SKM-1 (cell line): ENCODE measurements around the gene KPRP.

ENCODE experiments used
- DNase-seq: peaks from one replicate; lab custom pipeline; 2025; ENCODE audit not compliant: unreplicated experiment; lab: John Stamatoyannopoulos, UW

Gene KPRP, protein sequence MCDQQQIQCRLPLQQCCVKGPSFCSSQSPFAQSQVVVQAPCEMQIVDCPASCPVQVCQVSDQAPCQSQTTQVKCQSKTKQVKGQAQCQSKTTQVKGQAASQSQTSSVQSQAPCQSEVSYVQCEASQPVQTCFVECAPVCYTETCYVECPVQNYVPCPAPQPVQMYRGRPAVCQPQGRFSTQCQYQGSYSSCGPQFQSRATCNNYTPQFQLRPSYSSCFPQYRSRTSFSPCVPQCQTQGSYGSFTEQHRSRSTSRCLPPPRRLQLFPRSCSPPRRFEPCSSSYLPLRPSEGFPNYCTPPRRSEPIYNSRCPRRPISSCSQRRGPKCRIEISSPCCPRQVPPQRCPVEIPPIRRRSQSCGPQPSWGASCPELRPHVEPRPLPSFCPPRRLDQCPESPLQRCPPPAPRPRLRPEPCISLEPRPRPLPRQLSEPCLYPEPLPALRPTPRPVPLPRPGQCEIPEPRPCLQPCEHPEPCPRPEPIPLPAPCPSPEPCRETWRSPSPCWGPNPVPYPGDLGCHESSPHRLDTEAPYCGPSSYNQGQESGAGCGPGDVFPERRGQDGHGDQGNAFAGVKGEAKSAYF

DNA sequence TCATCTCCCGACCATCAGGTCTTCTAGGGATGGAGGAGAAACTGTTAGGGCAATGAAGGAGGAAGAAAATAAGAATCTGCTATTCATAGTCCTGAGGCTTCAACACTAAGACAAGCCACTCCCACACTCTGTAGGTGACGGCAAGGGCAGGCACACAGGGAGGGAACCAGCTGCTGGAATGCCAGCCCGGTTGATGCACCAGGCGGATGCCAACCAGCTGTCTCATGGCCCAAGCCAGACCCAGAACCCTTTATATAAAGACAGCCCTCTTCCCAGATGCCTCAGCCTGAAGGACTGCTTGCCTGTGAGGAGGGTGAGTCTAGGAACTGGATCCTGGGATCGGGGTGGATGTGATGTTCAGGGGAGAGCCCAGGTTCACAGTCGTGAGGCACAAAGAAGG, at the start of gene KPRP:
Gene KPRP (plus strand): TSS at position 279 of the 400 bp plus-strand sequence. CDS start 1,564 bp downstream, outside the sequence.
- DNase-seq, result no peak

DNA sequence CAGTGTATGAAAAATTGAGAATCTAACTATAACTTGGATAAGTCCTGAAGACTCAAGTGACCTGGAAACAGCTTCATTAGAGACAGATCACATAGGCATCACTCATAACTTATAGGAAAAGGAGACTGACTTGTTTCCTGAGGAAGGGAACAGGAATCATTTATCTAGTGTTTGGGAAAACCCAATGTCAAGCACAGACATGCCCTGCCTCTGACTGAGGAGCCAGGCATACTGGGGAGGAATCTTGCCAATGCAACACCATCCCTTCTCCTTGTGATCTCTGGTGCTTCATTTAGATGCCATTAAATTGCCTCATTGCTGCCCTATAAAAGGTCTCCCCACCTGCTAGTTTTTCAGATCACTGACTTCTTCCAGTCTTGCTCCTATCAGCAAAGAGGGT, 39.6 kb upstream of the KPRP start:
- DNase-seq, result no peak

DNA sequence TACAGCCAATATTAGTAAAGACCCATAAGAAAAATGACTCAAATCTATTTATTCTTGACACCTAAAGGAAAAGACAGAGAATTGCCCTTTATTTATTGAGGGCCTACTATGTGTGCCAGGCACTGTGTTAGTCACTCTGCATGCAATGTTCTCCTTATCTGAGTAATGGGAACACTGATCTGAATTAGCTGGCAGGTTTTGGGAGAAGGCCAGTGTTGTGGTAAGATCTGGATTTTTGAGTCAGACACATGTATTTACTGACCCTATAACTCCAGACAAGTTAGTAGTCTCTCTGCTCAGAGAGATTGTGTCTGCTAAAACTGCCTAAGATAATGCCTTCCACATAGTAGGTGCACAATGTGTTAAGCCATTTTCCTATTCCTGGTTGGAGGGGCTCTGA, 32.6 kb upstream of the KPRP start:
- no peak for DNase-seq

DNA sequence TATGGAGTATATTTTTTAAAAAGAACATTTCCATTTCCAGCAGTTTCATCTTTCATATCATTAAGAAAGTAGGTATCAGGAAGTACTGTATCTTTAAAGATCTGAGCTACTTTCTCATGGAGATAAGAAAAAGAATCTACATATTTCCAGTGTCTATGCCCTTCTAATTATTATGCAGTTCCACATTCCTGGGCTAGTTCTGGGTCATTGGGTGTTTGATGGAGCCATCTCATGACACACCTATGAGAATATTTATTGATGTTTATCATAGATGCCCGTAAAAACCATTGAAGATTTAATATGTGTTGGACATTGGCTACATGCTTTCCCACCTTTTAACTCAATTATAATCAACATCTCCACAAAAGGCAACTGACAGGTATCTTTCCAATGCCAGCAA, 28.8 kb upstream of the KPRP start:
- DNase-seq, result no peak

DNA sequence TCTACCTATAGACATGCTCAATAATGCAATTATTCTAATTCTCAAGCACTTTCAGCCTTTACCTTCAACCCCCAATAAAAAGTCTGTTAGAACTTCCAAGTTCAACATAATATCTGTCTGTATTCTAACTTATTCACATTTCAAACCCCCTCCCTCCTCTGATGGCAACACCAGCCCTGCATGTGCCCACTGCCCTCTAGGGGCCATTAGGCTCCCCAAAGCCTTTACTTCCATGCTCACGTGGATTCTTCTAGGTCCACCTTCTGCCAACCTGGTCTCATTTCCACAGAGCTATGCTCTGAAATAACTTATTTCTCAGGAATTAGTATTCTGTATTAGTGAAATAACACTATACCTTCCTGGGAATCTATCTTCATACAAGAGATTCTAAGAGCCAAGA, 22.2 kb upstream of the KPRP start:
- no peak for DNase-seq

DNA sequence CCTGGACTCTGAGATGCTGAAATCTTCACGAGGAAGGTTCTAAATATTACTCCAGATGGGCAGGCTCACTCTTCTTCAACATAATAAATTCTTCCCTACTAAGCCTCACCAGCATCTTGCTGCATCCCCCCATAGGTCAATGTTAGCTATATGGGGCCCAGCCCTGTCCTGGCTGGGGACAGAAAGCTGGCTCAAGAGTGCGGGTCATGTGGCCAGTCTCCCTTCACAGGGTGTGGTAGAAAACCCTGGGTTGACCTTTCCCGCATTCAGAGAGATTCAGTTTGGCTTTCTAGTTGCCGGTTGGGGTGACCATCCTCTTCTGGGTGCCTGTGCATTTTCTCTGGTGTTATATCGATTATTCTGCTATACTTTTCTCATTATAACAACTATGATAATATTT, 19.8 kb upstream of the KPRP start:
- no peak for DNase-seq

DNA sequence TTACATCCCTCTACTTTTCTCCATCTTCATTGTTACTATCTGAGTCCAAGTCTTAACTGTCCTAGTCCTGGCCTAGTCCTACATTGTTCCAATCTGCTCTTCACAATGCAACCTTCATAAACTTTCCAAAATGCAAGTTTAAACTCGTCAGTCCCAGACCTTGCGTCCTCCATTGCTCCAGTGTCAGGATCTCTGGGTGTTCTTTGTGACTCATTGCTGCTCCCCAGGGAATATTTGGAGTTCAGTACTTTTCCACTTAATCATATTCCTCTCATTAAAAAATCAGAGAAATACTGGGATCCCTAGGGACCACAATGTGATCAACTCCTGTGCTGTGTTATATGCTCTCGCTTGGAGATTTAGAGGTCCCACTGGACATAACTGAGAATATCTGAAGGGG, 18.0 kb upstream of the KPRP start:
- DNase-seq, result no peak

DNA sequence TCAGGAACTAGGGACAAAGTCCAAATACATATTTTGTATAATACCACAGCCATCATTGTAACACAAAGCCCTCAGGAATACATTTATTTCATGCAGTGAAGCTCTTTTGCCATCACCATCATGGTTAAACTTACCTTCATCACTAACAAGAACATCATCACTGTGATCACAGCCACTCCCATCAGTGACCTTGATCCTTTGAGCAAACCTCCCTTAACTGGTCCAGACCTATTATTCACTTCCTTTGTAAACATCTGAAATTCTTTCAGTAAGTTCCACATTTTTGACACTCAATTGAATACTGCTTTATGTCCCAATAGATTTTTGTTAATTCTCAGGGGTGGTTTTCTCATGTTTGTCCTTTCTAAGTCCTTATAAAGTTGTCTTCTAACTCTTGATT, 16.2 kb upstream of the KPRP start:
- no peak for DNase-seq

DNA sequence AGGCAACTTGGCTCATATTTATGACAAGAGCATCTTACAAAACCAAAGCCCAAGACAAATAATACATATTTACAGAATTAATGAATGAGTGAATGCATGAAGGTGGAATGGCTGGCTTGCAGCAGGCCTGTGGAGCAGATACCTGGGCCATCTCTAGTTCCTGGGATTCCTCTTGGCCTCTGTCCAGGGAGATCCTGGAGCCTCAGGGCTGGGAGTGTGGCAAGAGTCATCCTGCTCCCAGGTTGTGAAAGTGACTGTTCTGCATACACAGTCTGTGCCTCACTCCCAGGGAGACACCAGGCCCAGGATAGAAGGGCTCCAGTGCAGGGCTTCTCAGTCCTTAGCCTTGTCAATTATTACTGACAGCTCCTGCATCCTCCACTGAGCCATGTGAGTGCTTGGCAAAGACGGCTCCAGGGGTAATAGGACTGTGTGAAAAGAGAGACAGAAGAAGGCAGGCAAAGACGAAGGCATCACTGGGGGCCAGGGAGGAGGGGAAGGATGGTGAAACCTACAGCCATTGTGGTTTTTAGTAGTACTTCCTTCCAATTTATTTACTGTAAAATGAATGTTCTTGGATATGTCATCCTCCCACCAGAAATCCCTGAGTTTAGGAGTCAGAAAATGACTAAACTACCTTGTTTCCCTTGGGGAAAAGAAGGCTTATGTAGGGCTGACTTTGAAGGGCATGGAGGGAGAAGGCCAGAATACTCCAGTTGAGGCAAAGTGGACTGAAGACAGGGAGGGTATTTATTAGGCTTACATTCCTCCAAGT, 14.3 kb upstream of the KPRP start:
- no peak for DNase-seq

DNA sequence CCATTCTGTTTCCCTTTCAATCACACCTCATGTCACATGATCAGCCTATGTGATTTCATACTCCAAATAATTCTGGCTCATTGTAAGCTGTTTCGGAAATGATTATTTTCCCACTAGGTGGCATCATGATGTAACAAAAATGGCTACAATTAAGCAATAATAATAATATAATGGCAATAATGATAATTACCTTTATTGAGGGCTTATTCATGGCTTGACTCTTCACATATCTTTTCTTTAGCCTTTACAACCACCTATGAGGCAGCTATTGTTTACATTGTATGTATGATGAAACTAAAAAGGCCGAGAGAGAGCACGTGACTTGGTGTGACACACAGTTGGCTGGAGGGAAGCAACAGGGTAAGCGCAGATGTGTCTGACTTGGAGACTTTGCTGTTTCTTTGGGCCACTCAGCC, 12.5 kb upstream of the KPRP start:
- no peak for DNase-seq

DNA sequence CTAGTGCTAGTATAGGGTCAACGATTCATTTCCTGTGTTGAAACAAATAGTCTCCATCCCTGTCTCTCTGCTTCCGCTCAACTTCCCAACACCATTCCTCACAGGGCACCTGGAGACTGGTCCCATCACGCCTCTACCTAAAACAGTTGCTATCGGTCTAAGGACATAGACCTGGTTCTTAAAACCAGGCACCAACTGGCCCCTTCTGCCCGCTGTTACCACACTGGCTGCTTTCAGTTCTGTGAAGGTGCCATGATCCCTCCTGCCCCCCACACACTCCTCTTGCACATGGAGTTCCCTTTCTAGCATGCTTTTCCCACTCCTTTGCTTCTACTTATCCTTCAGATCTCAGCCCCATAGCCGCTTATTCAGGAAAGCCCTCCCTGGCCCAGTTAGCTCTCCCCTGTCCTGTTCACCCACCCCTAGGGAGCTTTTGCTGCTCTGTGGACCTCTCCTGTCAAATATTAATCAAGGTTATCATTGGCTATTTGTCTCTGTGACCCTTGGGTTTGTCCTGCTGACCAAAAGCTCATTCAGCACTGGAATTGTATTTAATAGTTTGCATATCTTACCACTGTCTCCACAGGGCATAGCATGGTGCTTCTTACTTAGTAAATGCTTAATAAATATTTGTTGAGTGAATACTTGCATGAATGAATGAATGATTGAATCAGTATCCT, 11.9 kb upstream of the KPRP start:
- no peak for DNase-seq

DNA sequence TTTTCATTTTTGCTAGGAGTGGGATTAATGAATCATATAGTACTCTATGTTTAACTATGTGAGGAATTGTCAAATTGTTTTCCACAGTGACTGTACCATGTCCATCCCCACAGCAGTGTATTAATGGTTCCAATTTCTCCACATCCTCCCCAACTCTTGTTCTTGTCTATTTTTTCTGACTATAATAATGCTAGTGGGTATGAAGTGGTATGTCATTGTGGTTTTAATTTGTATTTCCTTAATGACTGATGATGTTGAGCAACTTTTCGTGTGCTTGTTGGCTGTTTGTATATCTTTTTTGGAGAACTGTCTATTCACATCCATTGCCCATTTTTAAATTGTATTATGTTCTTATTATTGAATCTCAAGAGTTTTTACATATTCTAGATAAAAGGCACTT, 10.0 kb upstream of the KPRP start:
- DNase-seq, result no peak

DNA sequence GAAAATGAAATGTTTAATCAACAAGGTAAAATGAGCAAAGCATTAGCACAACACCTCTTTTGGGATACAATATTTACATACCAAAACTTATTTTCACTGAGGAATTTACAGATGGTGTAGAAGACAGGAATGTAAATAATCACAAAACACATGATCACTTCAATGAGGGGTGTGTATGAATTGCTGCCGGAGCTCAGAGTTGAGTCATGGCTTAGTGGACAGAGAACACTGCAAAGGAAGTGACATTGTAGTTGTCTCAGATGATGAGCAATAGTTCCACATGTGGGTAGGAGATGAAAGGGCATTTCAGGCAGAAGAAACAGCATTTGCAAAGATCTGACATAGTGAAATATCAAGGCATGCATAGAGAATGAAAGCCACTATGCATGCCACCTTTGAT, 5.6 kb upstream of the KPRP start:
- no peak for DNase-seq

DNA sequence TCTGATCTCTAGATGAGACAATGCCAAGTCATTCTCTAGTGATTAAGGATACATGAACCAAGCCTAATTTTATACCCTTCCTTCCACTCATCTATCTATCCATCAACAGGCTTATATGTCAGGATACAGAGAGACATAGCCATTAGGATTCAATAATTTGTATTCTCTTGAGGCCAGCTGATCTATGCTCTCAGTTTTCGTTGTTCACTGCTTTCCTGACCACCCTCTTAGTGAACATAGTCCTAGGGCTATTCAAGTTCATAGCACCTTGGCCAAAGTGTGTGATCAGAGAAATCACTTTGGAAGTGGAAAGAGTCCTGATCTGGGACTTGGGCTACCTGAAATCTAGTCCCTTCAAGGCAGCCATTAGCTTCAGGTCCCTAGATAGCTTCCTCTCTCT, 4.2 kb upstream of the KPRP start:
- DNase-seq, result no peak

DNA sequence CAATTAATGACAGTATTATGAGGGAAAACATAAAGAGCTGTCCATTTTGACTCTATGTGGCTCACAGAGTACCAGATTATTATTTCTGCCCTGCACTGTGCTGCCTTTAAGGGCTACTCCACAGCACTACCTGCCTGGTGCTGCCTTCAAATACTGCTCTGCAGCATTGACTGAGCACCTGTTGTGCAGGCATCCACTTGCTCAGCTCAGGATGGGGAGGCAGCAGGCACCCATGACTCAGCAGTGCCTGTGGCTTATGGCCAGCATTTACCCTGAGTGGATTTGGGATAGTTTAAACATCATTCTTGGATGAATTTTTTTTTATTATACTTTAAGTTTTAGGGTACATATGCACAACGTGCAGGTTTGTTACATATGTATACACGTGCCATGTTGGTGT, 953 bp upstream of the KPRP start:
- no peak for DNase-seq

DNA sequence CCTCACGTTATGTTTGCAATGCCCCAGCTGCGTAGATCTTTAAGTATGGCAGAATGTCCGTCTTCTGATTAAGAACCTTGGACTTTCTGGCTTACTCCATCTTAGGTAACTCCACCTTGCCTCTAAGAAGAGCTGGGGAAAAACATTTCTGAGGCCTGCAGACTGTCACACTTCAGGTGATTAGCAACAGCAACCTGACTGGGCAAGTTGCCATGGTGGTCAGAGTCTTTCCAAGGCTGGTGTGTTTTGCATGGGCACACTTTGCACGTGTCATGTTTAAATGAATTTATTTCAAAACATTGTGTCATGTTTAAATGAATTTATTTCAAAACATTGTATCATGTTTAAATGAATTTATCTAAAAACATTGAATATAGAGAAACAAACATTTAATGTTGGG, 811 bp downstream of the KPRP start:
- no peak for DNase-seq

DNA sequence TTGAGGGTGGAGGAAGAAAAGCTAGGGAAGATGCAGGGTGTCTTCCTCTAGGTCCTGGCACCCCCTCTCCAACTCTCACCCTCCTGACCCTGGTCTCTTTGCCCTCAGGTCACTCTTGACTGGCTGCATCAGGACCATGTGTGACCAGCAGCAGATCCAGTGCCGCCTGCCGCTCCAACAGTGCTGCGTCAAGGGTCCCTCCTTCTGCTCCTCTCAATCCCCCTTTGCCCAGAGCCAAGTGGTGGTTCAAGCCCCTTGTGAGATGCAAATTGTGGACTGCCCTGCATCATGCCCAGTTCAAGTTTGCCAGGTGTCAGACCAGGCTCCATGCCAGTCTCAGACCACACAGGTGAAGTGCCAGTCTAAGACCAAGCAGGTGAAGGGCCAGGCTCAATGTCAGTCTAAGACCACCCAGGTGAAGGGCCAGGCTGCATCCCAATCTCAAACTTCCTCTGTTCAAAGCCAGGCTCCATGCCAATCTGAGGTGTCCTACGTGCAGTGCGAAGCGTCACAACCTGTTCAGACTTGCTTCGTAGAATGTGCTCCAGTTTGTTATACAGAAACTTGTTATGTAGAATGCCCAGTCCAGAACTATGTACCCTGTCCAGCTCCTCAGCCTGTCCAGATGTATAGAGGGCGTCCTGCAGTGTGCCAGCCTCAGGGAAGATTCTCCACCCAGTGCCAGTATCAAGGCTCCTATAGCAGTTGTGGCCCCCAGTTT, 1.8 kb downstream of the KPRP start:
- no peak for DNase-seq

DNA sequence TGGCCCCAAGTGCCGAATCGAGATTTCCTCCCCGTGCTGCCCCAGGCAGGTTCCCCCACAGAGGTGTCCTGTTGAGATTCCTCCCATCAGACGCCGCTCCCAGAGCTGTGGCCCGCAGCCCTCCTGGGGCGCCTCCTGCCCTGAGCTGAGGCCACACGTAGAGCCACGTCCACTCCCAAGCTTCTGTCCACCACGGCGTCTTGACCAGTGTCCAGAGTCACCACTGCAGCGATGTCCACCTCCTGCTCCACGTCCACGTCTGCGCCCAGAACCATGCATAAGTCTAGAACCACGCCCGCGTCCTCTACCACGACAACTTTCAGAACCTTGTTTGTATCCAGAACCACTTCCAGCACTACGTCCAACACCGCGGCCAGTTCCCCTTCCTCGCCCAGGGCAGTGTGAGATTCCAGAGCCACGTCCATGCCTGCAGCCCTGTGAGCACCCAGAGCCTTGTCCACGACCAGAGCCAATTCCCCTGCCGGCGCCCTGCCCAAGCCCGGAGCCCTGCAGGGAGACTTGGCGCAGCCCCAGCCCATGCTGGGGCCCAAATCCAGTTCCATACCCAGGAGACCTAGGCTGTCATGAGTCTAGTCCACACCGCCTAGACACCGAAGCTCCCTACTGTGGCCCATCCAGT, 2.8 kb downstream of the KPRP start:
- DNase-seq, result no peak

DNA sequence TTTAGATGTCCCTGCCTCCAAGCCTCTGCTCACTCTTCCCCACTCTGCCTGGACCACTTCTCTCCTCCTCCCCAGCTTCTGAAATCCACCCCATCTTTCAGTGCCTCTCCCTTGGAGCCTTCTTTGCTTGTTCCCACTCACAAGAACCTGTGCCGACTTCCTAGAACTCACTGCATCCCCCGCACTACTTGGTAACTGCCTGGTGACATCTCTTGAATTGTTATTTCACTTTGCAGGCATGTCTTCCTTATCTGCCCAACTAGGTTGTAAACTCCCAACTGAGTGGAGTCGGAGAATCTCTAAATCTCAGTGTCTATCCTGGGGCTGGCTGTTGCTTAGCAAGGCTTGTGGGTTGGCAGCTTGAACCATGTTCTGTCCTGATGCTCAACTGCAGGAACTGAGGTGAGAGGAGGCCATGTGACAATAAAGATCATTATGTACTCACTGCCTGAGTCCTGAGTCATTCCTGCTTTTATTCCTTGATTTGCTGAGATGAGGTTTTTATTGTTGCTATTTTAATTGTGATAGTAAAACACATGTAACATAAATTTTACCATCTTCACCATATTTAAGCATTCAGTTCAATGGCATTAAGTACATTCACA, 3.9 kb downstream of the KPRP start:
- no peak for DNase-seq
